HG02852 (cell line): ENCODE measurements around the gene ARX.

Experiments
- ATAC-seq: cut with Tn5 transposase; IDR thresholded peaks from one replicate; pipeline ENCODE4 v1.9.1; 2021; ENCODE audit warnings: mild to moderate bottlenecking, moderate library complexity; ENCODE audit not compliant: unreplicated experiment

ARX gene

GRCh38 chrX:25016938-25017598 is 1.3 kb upstream of the ARX start:
- no peak for ATAC-seq

GRCh38 chrX:25016361-25016671 is 551 bp upstream of the ARX start:
- no peak for ATAC-seq

- ATAC-seq, result no peak
These were observed 1.4 kb downstream of the ARX start for GRCh38 chrX:25014366-25014838.

DNA sequence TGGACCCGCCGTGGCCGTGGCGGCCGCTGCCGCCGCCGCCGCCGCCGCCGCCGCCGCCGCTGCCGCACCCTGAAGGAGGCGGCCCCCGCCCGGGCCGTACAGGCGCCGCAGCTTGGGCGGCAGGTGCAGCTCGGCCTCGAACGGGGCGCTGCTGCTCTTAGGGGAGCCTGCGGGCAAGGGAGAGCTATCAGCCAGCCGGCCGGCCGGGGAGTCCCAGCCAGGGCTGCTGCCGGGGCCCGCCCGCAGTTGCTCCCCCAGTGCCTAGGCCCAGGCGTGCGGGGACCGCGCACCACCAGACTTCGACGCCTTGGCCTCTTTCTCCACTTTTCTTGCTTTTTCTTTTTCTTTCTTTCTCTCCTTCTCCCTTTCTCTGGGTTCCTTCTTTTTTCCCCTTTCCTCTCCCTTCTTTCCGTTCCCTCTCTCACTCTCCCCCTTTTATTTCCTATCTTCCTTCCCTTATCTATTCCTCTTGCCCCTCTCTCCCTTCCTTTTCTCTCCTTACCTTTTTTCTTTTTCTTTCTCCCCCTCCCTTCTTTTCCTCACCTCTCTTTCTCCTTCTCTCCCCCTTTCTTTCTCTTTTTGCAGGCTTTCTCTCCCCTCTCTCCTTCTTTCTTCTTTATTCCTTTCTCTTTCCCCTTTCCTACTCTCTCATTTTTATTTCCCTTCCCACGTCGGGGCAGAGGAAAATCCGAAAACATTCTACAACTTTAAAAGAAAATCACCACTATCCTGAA is 2.0 kb downstream of the ARX start:
- no peak for ATAC-seq

DNA sequence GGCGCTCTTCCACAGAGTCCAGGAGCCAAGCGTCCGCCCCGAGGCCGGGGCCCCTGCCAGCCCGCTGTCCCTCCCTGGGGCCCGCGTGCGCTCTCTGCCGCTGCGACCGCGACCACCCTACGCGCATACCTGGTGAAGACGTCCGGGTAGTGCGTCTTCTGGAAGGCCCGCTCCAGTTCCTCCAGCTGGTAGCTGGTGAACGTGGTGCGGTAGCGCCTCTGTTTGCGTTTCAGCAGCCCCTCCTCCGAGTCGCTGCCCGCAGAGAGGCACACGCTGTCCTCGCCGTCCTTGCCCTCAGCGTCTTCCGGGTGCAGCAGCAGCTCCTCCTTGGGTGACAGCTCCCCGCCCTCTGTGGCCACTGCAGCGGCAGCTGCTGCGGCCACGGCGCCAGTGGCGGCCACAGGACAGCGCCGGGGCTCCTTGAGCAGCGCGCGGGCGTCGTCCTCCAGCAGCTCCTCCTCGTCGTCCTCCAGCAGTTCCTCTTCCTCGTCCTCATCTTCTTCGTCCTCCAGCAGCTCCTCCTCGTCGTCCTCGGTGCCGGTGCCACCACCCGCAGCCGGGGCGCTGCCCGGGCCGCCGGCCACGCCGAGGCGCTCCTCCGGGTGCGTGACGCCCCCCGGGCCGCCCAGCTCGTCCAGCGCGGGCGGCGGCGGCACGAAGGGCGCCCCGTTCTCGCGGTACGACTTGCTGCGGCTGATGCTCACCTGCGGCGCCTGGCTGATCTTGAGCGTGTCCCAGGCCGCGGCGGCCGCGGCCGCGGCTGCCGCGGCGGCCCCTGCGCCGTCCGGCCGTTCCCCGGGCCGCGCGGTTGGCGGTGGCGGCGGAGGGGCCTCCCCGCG is 2.8 kb downstream of the ARX start:
- ATAC-seq, result no peak

DNA sequence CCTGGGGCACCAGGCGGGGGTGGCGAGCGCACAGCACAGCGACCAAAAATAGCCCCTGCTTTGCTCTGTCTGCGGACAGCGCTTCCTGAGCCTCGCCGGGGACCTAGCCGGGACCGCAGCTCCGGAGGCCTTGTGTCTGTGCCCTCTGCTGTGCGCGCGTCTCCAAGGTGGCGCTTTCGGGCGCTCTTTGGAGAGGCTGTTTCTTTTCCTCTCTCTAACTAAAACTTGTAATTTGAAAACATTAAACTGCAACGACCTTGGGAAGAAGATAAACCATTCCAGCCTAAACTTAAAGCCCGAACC is 3.4 kb downstream of the ARX start:
- ATAC-seq, result no peak

GRCh38 chrX:25011589-25012432 is 4.0 kb downstream of the ARX start:
- no peak for ATAC-seq

DNA sequence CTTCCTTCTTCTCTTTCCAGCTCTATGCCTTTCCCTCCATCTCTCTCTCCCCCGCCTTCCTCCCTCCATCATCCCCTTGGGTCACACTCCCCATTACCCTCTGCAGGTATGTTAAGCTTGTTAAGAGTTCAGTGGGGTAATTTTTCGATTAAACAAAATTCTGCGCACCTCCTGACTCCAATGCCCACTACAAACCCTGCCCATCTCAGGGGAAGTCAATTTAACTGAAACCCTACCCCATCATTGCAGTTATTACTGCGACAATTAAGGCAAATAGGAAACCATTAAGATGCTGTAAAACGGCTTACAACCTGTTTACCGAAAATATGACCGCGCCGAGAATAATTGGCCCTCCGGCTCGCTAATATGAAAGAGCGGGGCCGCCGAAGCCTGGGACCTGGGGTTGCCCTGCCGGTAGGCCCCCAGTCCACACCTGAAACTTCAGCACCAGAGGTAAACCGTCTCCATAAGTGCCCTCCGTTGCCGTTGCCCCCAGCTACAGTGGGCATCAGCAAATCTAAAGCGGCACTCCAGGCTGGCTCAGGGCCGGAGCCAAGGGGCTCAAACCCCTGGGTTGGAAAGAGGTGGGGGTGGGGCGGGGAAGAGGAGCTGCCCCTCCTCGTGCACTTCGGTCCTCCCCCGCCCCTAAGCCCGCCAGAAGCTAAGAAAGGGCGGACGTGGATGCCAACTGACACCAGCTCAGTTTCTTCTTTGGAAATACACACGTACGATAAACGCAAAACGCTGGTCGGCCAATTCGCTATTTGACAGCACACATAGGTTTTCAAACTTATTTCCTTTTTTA is 4.8 kb downstream of the ARX start:
- no peak for ATAC-seq

GRCh38 chrX:25009407-25009806 is 6.4 kb downstream of the ARX start:
- ATAC-seq, result no peak

DNA sequence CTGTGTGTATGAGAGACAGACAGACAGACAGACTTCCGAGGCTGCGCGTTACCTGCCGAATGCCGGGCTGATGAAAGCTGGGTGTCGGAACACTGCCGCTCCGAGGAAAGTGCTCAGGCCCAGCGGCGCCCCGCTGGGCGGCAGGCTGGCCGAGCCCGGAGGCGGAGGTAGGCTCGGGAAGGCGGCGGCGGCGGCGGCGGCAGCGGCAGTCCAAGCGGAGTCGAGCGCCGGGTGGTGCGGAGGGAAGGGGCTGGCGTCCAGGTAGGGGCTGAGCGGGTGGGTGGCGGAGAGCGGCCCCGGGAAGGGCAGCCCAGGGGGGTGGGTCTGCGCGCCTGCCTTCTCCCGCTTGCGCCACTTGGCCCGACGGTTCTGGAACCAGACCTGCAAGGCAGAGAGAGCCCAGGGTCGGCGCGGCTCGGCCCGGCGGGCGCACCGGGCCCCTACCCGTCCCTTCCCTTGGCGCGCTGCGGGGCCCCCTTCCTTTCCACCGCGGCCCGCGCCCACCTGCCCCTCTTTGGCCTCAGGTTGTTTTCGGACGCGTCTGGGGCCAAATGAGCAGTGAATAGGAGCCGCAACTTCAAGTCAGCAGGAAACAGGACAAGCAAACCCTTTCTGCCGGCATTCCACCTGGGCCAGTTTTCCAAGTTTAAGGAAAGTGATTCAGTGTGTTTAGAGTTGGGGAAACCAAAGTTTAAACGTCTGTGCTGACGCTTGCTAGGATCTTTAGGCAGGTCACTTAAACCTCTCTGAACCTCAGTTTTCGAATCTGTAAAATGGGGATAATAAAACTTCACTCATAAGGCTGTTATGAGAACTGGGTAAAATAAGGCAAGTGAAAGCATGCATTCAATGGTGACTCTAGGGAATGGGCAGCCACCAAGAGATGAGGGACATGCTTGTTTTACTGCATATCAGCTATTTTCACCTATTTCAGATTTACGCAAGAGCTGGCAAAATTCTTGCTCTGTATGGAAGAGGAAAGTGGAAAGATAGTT is 8.4 kb downstream of the ARX start:
- no peak for ATAC-seq

- no peak for ATAC-seq
These were observed 9.1 kb downstream of the ARX start for GRCh38 chrX:25006586-25007058.

DNA sequence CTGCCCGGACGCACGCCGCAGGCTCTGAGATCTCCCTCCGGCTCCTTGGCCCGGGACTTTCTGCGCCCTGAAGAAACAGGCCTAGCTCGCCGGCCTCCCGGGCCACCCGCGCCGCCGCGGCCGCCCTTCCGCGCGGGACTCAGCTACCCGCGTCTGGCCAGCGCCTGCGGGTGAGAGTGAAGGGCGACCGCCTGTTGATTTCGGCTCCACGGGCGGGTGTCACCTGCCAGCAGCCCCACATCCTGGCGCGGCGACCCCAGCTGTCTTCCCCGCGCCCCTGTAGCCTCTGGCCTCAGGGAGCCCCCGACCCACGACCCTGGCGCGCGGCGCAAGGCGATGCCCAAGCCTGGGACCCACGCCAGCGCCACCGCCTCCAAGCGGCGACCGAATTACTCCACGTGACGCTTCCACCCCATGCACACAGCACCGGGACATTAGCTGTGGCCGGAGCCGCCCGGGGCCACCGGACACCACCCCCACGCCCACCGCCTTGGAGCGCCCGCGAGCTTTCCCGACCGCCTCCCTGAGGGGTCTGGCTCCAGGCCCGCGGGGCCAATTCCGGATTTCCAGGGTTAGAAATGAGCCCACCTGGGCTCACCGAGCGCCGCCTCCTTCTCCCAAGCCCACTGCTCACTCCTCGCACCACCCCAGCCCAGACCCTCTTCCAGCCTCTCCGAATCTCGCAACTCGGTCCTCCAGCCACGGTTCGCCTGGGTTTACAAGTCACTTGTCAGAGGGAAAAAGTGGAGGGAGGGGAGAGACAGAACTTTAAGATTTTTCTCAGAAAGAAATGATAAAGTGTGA is 10.2 kb downstream of the ARX start:
- no peak for ATAC-seq

DNA sequence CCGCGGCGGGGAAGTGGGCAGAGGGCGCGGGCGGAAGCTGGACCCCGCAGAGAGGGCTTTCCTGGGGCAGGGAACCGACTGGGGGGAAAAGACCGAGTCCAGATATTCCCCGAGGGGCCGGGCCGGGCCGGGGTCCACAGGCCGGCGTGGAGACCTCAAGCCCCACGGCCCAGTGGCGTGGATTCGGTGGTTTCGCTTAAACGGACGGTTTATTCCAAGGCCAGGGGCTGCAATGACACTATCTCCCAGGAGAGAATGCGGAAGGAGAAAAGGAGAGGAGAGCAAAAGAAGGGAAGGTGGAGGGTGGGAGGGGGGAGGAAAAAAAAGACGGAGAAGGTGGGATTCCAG is 10.8 kb downstream of the ARX start:
- ATAC-seq, result no peak

DNA sequence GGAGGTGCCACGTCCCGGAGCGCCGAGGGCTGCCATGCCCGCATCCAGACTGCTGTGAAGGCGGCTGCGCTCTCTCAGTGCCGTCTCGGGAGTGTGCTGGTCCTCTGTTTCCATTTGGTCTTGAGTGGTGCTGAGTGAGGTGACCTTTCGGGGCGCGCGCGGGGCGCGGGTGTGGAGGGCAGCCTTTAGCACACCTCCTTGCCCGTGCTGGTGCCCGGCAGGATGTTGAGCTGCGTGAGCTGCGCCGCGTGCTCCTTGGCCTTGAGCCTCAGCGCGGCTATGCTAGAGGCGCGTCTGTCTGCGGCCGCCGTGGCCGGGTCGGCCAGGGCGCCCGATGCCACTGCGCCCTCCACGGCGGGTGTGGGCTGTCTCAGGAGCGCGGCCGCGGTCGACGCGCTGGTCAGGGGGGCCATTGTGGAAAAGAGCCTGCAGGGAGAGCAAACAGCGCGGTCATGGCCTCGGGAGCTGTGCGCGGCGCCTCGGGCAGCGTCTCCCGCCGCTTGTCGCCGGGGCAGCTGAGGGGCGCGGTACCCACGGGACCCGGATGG is 11.2 kb downstream of the ARX start:
- ATAC-seq, result no peak

DNA sequence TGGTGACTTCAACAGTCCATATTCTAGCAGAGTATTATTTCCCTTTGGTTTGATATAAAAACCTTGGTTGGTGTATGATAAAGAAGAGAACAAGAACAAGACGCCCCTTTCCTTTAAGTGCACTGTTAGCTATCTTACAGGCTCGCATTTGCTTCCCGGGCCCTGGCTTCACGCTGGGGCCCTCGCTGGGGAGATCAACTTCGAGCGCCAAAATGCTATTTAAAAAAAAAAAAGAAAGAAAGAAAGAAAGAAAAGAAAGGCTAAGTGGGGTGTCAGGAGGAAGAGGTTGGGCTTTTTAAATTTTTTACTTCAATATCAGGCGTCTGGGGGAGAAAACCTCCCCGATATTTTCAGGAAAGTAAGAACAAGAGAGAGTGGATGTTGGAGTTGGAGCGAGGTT is 11.7 kb downstream of the ARX start:
- ATAC-seq, result no peak

GRCh38 chrX:25003066-25003849 is 12.5 kb downstream of the ARX start:
- no peak for ATAC-seq

DNA sequence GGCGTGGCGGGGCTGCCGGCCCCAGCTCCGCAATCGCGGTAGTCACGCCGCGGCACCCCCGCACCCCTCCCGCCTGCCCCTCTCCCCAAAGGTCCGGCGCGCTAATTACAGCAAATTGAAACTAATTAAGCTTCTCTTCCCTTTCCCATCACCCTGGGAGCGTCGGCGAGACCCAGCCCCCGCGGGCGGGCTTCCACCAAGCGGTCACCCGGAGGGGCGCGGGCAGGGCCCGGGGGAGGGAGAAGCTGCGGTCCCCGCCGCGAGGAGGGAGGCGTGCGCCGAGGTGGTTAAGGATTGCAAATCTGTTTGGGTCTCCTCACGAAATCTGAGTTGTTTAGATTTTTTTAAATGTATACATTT is 13.1 kb downstream of the ARX start:
- no peak for ATAC-seq
